ENCODE results near the gene ACBD6.
"Not testable (repeated sequence)": the region's sequence is repeated elsewhere in the genome, so short reads cannot be mapped to it uniquely, and the experiment has no call there.

Gene ACBD6

GRCh38 chr1:180489313-180489712, 13.1 kb downstream of the ACBD6 start:
- no peak for DNase-seq (ENCODE audit: low read depth)

- DNase-seq (ENCODE audit: low read depth): no peak
Measured at GRCh38 chr1:180488661-180489060, 13.7 kb downstream of the ACBD6 start.

- DNase-seq (ENCODE audit: low read depth): no peak
Measured at GRCh38 chr1:180486092-180486491, 16.3 kb downstream of the ACBD6 start.

- DNase-seq (ENCODE audit: low read depth): no peak
Measured at GRCh38 chr1:180484490-180484889, 17.9 kb downstream of the ACBD6 start.

GRCh38 chr1:180482425-180483275, 19.7 kb downstream of the ACBD6 start:
- no peak for DNase-seq (ENCODE audit: low read depth)

- no peak for DNase-seq (ENCODE audit: low read depth)
Measured at GRCh38 chr1:180470031-180470430, 32.3 kb downstream of the ACBD6 start.

GRCh38 chr1:180468311-180468710, 34.1 kb downstream of the ACBD6 start:
- DNase-seq (ENCODE audit: low read depth): no peak

- DNase-seq (ENCODE audit: low read depth): no peak
Measured at GRCh38 chr1:180462102-180462501, 40.3 kb downstream of the ACBD6 start.

GRCh38 chr1:180461682-180462081, 40.7 kb downstream of the ACBD6 start:
- not testable (repeated sequence) for DNase-seq (ENCODE audit: low read depth)

- no peak for DNase-seq (ENCODE audit: low read depth)
Measured at GRCh38 chr1:180458807-180459206, 43.6 kb downstream of the ACBD6 start.

- no peak for DNase-seq (ENCODE audit: low read depth)
Measured at GRCh38 chr1:180456191-180456590, 46.2 kb downstream of the ACBD6 start.

- no peak for DNase-seq (ENCODE audit: low read depth)
Measured at GRCh38 chr1:180451504-180451903, 50.9 kb downstream of the ACBD6 start.

- DNase-seq (ENCODE audit: low read depth): no peak
Measured at GRCh38 chr1:180444522-180444921, 57.9 kb downstream of the ACBD6 start.

- no peak for DNase-seq (ENCODE audit: low read depth)
Measured at GRCh38 chr1:180440335-180440734, 62.0 kb downstream of the ACBD6 start.

- DNase-seq (ENCODE audit: low read depth): no peak
Measured at GRCh38 chr1:180435566-180435965, 66.8 kb downstream of the ACBD6 start.

GRCh38 chr1:180433873-180434272, 68.5 kb downstream of the ACBD6 start:
- DNase-seq (ENCODE audit: low read depth): no peak

- DNase-seq (ENCODE audit: low read depth): no peak
Measured at GRCh38 chr1:180431683-180432082, 70.7 kb downstream of the ACBD6 start.

GRCh38 chr1:180428782-180429695, 73.3 kb downstream of the ACBD6 start:
- DNase-seq (ENCODE audit: low read depth): no peak

GRCh38 chr1:180425952-180426351, 76.4 kb downstream of the ACBD6 start:
- no peak for DNase-seq (ENCODE audit: low read depth)

GRCh38 chr1:180424848-180425457, 77.4 kb downstream of the ACBD6 start:
- DNase-seq (ENCODE audit: low read depth): no peak

- no peak for DNase-seq (ENCODE audit: low read depth)
Measured at GRCh38 chr1:180421614-180422013, 80.8 kb downstream of the ACBD6 start.

GRCh38 chr1:180421145-180421544, 81.2 kb downstream of the ACBD6 start:
- not testable (repeated sequence) for DNase-seq (ENCODE audit: low read depth)
